GM18951 (cell line): Measurements from ENCODE around the gene WASHC3.

Experiments used
- POLR2A ChIP-seq: IDR thresholded peaks from 4 replicates; pipeline ENCODE4 v1.6.1; 2011; ENCODE audit warnings: mild to moderate bottlenecking; ENCODE audit not compliant: insufficient read length, insufficient read depth; ENCODE audit errors: extremely low read depth
- in situ Hi-C: fragments of 300-500 bp; cut with MboI; formaldehyde crosslinking; loops from one replicate; pipeline ENCODE4 v1.12.0; 2022; ENCODE audit warnings: low sequenced_read_pairs, mixed read lengths, inconsistent platforms; ENCODE audit not compliant: unreplicated experiment

The WASHC3 gene

DNA sequence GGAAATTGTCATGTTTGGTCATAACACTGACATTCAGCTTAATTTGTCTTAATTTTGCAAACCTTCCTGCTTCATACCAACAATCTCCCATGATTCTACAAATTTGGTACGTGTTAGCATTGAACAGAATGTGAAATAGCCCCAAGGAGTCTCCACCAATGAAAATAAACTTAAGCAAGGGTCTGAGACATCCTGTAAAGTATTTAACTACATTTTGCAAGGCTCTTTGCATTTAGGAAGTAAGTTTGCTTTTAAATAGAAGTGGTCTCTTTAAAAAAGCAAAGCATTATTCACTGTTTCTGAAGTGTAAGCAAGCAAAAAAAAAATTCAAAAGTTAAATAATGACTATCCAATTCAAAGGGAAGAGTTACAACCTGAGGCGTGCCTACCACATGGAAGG lies 79.9 kb downstream of the WASHC3 start:
- no peak for TF ChIP-seq POLR2A
- in situ Hi-C loops, result no loop called here

DNA sequence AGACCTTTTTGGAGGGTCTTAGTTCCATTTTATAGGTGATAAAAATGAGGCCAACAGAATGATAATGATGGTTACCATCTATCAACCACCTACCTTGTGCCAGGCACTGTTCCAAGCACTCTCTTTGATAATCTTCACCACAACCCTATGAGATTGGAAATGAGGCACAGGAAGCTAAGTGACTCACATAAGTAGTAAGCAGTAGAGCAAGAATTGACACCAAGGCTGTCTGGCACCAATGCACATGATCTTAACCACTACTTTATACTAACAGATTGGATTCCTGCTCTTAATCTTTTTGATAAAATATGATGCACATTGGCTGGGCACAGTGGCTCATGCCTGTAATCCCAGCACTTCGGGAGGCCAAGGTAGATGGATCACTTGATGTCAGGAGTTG lies 93.0 kb downstream of the WASHC3 start:
- in situ Hi-C loops, result no loop called here
- no peak for TF ChIP-seq POLR2A

DNA sequence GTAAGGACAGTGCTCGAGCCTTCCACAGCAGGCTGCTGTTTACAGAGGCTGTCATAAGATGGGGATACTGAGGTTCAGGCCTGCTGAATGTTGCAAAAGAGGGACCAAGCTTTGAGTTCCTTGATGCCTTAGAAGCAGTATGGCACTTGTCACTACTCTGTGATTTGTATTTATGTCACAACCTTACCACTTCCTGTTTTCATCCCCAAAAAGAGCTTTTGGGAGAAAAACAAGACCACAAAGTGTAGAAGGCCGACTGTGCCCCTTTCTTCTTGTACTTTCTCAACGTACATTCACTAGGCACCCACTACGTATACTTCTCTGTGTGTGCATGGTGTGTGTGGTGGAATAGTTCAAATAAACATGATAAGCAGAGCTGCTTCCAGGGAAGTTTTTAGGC lies 94.3 kb downstream of the WASHC3 start:
- in situ Hi-C loops, result no loop called here
- TF ChIP-seq POLR2A, result no peak

DNA sequence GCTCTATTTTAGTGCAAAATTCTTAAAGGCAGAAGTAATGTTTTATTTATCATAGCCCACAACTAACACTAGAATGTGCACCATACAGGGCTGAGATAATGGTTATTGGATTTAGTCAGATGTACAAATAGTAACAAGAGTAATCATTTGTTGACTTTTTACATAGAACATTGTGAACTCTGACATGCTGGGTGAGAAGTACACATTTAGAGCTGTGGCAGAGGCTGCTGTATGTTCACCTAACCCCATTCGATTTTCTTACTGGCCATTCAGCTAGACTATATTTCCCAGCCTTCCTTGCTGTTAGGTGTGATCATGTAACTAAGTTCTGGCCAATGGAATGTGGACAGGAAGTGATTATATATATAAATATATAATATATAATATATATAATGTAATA lies 95.3 kb downstream of the WASHC3 start:
- no peak for TF ChIP-seq POLR2A
- in situ Hi-C loops, result no loop called here

DNA sequence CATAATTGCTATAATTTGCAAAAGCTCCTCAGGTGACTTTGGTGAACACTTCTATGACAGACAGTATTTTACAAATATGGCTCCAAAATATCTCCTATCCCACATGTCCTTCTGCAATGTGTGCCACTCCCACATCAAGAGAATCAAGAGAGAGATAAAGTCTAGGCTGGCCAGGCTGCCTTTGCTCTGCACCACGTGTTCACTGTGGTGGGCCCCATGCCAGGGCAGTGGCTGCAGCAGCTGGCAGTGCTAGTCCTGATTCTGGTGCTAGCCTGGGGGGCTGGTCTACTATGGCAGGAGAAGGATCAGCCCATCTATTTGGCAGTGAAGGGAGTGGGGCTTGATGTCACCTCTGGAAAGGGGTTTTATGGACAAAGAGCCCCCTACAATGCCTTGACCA lies 98.1 kb downstream of the WASHC3 start:
- in situ Hi-C loops, result no loop called here
- TF ChIP-seq POLR2A, result no peak
